Neural progenitor cell (in vitro differentiated cells): ENCODE results near the gene CEND1. TPM values are rescaled to one million over a fixed set of nuclear protein-coding genes. Genes with fewer than 3 reads are reported as not detected.
A peak's percentile ranks its signal among the peaks of the same experiment; 100 is the strongest.

Source experiments
- DNase-seq: peaks from one replicate; pipeline ENCODE4 v3.0.0-alpha.2; 2016; ENCODE audit warnings: low spot score
- H2AFZ ChIP-seq: fragments of 200-600 bp; sonication (generic); replicated peaks from 2 replicates; pipeline ENCODE4 v1.6.1; 2016; ENCODE audit warnings: antibody characterized with exemption
- H3F3A ChIP-seq: fragments of 200-600 bp; sonication (generic); 2 replicates; pipeline ENCODE4 v1.6.1; 2016; ENCODE audit warnings: antibody characterized with exemption, low read depth
- H3K27ac ChIP-seq: fragments of 200-600 bp; sonication (generic); 2 replicates; pipeline ENCODE4 v1.5.1; 2016; ENCODE audit warnings: mild to moderate bottlenecking
- H3K27me3 ChIP-seq: fragments of 200-600 bp; sonication (generic); 2 replicates; pipeline ENCODE4 v1.6.1; 2016; ENCODE audit warnings: mild to moderate bottlenecking, moderate library complexity
- H3K36me3 ChIP-seq: fragments of 200-600 bp; sonication (generic); 2 replicates; pipeline ENCODE4 v1.5.1; 2016
- H3K4me1 ChIP-seq: fragments of 200-600 bp; sonication (generic); 2 replicates; pipeline ENCODE4 v1.6.1; 2016; ENCODE audit warnings: mixed run types
- H3K4me2 ChIP-seq: fragments of 200-600 bp; sonication (generic); 2 replicates; pipeline ENCODE4 v1.6.1; 2016
- H3K4me3 ChIP-seq: fragments of 200-600 bp; sonication (generic); 2 replicates; pipeline ENCODE4 v1.5.1; 2016
- H3K79me2 ChIP-seq: fragments of 200-600 bp; sonication (generic); 2 replicates; pipeline ENCODE4 v1.6.1; 2016; ENCODE audit warnings: low read depth
- H3K9ac ChIP-seq: fragments of 200-600 bp; sonication (generic); 2 replicates; pipeline ENCODE4 v1.6.1; 2016
- H3K9me3 ChIP-seq: fragments of 200-600 bp; sonication (generic); 2 replicates; pipeline ENCODE4 v1.5.1; 2016; ENCODE audit warnings: low read depth
- H4K20me1 ChIP-seq: fragments of 200-600 bp; sonication (generic); 2 replicates; pipeline ENCODE4 v1.6.1; 2016; ENCODE audit warnings: low read depth
- H3K27ac Mint-ChIP-seq: 3 replicates; pipeline ENCODE4 v1.8.0; 2021; ENCODE audit warnings: mixed read lengths
- H3K27me3 Mint-ChIP-seq: 2 replicates; pipeline ENCODE4 v1.8.0; 2022; ENCODE audit warnings: low read depth, mild to moderate bottlenecking, inconsistent platforms, moderate library complexity, mixed read lengths; ENCODE audit not compliant: insufficient read depth
- H3K36me3 Mint-ChIP-seq: 3 replicates; pipeline ENCODE4 v1.8.0; 2021; ENCODE audit warnings: mixed read lengths
- H3K4me1 Mint-ChIP-seq: 3 replicates; pipeline ENCODE4 v1.8.0; 2021; ENCODE audit warnings: mixed read lengths
- H3K4me3 Mint-ChIP-seq: 3 replicates; pipeline ENCODE4 v1.8.0; 2021; ENCODE audit warnings: mild to moderate bottlenecking, moderate library complexity, mixed read lengths
- H3K9me3 Mint-ChIP-seq: 3 replicates; pipeline ENCODE4 v1.8.0; 2020; ENCODE audit warnings: mixed read lengths
- EZH2 ChIP-seq: fragments of 200-600 bp; sonication (generic); IDR thresholded peaks from 2 replicates; pipeline ENCODE4 v1.6.1; 2017; ENCODE audit warnings: antibody characterized with exemption, mild to moderate bottlenecking, moderate library complexity
- EZH2phosphoT487 ChIP-seq: fragments of 200-600 bp; sonication (generic); IDR thresholded peaks from 2 replicates; pipeline ENCODE4 v1.6.1; 2017; ENCODE audit warnings: antibody characterized with exemption
- total RNA-seq: library from RNA; depleted of rRNA; stranded (reverse); fragments of >200 nt; gene quantifications from 2 replicates; pipeline ENCODE4 v1.2.3, GENCODE V29; 2015; ENCODE audit warnings: low replicate concordance
- TF ChIP-seq, protein P1 (sequence below): fragments of 200-600 bp; sonication (generic); IDR thresholded peaks from 2 replicates; pipeline ENCODE4 v1.5.1; 2017; ENCODE audit warnings: antibody characterized with exemption, mild to moderate bottlenecking

CEND1 gene
- total RNA-seq, 1 donor from 2014 or later = 0.94 TPM

GRCh38 chr11:797296-798092 lies 7.6 kb upstream of the CEND1 start:
- Mint-ChIP-seq H3K4me1 (peaks cover 14% of the 10 kb centered on the region), H3K4me3 (peak overlapping the region; percentile 93), H3K27me3 (peaks cover 4% of the 10 kb centered on the region), H3K36me3 (no peaks in the 10 kb centered on the region), H3K27ac (no peak overlapping the region), H3K9me3 (no peaks in the 10 kb centered on the region)
- Histone ChIP-seq H3K36me3 (no peaks in the 10 kb centered on the region), H3K27ac (no peak overlapping the region), H3K4me2 (peak overlapping the region; percentile 79), H3K4me3 (peak overlapping the region; percentile 78), H2AFZ (no peak overlapping the region), H3K79me2 (peaks cover 14% of the 10 kb centered on the region), H3K27me3 (no peaks in the 10 kb centered on the region), H3K9ac (peak overlapping the region; percentile 47), H4K20me1 (peaks cover 31% of the 10 kb centered on the region), H3K4me1 (peaks cover 13% of the 10 kb centered on the region), H3K9me3 (no peaks in the 10 kb centered on the region), H3F3A (peaks cover 9% of the 10 kb centered on the region)
- peak; percentile 84 for DNase-seq
- no peak for TF ChIP-seq EZH2
- no peak for TF ChIP-seq EZH2phosphoT487
- TF ChIP-seq, protein P1, sequence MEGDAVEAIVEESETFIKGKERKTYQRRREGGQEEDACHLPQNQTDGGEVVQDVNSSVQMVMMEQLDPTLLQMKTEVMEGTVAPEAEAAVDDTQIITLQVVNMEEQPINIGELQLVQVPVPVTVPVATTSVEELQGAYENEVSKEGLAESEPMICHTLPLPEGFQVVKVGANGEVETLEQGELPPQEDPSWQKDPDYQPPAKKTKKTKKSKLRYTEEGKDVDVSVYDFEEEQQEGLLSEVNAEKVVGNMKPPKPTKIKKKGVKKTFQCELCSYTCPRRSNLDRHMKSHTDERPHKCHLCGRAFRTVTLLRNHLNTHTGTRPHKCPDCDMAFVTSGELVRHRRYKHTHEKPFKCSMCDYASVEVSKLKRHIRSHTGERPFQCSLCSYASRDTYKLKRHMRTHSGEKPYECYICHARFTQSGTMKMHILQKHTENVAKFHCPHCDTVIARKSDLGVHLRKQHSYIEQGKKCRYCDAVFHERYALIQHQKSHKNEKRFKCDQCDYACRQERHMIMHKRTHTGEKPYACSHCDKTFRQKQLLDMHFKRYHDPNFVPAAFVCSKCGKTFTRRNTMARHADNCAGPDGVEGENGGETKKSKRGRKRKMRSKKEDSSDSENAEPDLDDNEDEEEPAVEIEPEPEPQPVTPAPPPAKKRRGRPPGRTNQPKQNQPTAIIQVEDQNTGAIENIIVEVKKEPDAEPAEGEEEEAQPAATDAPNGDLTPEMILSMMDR = no peak

- Mint-ChIP-seq H3K4me3 (peak overlapping the region; percentile 93), H3K27ac (no peak overlapping the region), H3K27me3 (peaks cover 4% of the 10 kb centered on the region), H3K36me3 (no peaks in the 10 kb centered on the region), H3K9me3 (no peaks in the 10 kb centered on the region), H3K4me1 (peaks cover 14% of the 10 kb centered on the region)
- Histone ChIP-seq H3K27ac (no peak overlapping the region), H3K4me3 (peak overlapping the region; percentile 78), H2AFZ (no peak overlapping the region), H3K9me3 (no peaks in the 10 kb centered on the region), H3K4me1 (peaks cover 13% of the 10 kb centered on the region), H3K9ac (no peak overlapping the region), H3K27me3 (no peaks in the 10 kb centered on the region), H3K36me3 (no peaks in the 10 kb centered on the region), H4K20me1 (peaks cover 31% of the 10 kb centered on the region), H3K79me2 (peaks cover 14% of the 10 kb centered on the region), H3K4me2 (peak overlapping the region; percentile 79), H3F3A (peaks cover 9% of the 10 kb centered on the region)
- TF ChIP-seq EZH2phosphoT487 (no peak), EZH2 (no peak)
- TF ChIP-seq, protein P1 = no peak
- DNase-seq = no peak
Observed at GRCh38 chr11:796565-797295, 6.8 kb upstream of the CEND1 start.

GRCh38 chr11:795634-796564 lies 6.0 kb upstream of the CEND1 start:
- Histone ChIP-seq H2AFZ (no peak overlapping the region), H3K36me3 (no peaks in the 10 kb centered on the region), H3K27ac (no peak overlapping the region), H3F3A (peaks cover 14% of the 10 kb centered on the region), H3K79me2 (peaks cover 14% of the 10 kb centered on the region), H4K20me1 (peaks cover 37% of the 10 kb centered on the region), H3K4me1 (peaks cover 16% of the 10 kb centered on the region), H3K4me2 (peak overlapping the region; percentile 79), H3K9ac (no peak overlapping the region), H3K4me3 (no peak overlapping the region), H3K27me3 (no peaks in the 10 kb centered on the region), H3K9me3 (no peaks in the 10 kb centered on the region)
- Mint-ChIP-seq H3K36me3 (peaks cover 2% of the 10 kb centered on the region), H3K9me3 (no peaks in the 10 kb centered on the region), H3K4me1 (peaks cover 17% of the 10 kb centered on the region), H3K27me3 (peaks cover 7% of the 10 kb centered on the region), H3K27ac (no peak overlapping the region), H3K4me3 (peak overlapping the region; percentile 93)
- TF ChIP-seq EZH2phosphoT487 (no peak), EZH2 (no peak)
- TF ChIP-seq, protein P1 = no peak
- DNase-seq = no peak
